ENCODE data around the gene MRO. TPM values are rescaled to one million over a fixed set of nuclear protein-coding genes. Genes with fewer than 3 reads are reported as not detected.

MRO gene
- total RNA-seq, 1 experiment from 2014 or later = not detected

DNA sequence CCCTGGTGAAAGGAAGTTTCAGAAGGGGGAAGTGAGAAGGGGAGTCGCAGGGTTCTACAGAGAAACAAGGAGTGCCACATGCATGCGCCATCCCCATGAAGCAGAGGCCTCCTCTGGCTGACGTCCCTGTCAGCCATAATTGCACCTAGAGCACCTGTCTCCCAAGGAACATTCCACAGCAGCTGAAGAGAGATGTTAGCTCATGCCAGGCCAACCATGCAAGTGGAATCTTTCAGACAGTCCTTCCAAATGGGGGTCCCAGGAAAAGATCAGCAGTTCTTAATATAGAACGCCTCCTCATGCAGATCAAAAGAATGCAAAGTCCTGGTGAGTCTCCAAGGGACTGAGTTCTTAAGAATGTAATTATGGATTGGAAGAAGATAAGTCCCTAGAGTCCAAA is 29.6 kb downstream of the MRO start:
- Histone ChIP-seq H3K36me3 (ENCODE audit: control insufficient read depth, insufficient read depth, low read length) (no peaks in the 10 kb centered on the region), H3K27ac (ENCODE audit: low read length) (no peak overlapping the region), H3K27me3 (ENCODE audit: control insufficient read depth, insufficient read depth, low read length) (peaks cover 3% of the 10 kb centered on the region; the same call in 1 of the 2 replicates), H3K4me1 (ENCODE audit: control insufficient read depth, insufficient read depth, low read length) (no peaks in the 10 kb centered on the region), H3K9me3 (ENCODE audit: control insufficient read depth, insufficient read depth, low read depth, low read length) (no peaks in the 10 kb centered on the region), H3K4me3 (ENCODE audit: low read depth in 2 of 2, low read length in 2 of 2) (no peak overlapping the region)
- ChIA-PET POLR2A (no interaction called here), CTCF (no interaction called here)
- ATAC-seq = no peak
- DNase-seq (ENCODE audit: low read depth, low spot score) = no peak
- TF ChIP-seq, protein P1, sequence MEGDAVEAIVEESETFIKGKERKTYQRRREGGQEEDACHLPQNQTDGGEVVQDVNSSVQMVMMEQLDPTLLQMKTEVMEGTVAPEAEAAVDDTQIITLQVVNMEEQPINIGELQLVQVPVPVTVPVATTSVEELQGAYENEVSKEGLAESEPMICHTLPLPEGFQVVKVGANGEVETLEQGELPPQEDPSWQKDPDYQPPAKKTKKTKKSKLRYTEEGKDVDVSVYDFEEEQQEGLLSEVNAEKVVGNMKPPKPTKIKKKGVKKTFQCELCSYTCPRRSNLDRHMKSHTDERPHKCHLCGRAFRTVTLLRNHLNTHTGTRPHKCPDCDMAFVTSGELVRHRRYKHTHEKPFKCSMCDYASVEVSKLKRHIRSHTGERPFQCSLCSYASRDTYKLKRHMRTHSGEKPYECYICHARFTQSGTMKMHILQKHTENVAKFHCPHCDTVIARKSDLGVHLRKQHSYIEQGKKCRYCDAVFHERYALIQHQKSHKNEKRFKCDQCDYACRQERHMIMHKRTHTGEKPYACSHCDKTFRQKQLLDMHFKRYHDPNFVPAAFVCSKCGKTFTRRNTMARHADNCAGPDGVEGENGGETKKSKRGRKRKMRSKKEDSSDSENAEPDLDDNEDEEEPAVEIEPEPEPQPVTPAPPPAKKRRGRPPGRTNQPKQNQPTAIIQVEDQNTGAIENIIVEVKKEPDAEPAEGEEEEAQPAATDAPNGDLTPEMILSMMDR (IDR thresholded peaks at IDR 0.05) = no peak
- TF ChIP-seq SIN3A (IDR thresholded peaks at IDR 0.05; ENCODE audit: borderline replicate concordance, insufficient read depth, low read depth, low read length) (no peak), POLR2AphosphoS5 (IDR thresholded peaks at IDR 0.05; ENCODE audit: low read depth, low read length) (no peak), TCF7L2 (IDR thresholded peaks at IDR 0.05; ENCODE audit: low read depth, low read length) (no peak)
- TF ChIP-seq, protein P2, sequence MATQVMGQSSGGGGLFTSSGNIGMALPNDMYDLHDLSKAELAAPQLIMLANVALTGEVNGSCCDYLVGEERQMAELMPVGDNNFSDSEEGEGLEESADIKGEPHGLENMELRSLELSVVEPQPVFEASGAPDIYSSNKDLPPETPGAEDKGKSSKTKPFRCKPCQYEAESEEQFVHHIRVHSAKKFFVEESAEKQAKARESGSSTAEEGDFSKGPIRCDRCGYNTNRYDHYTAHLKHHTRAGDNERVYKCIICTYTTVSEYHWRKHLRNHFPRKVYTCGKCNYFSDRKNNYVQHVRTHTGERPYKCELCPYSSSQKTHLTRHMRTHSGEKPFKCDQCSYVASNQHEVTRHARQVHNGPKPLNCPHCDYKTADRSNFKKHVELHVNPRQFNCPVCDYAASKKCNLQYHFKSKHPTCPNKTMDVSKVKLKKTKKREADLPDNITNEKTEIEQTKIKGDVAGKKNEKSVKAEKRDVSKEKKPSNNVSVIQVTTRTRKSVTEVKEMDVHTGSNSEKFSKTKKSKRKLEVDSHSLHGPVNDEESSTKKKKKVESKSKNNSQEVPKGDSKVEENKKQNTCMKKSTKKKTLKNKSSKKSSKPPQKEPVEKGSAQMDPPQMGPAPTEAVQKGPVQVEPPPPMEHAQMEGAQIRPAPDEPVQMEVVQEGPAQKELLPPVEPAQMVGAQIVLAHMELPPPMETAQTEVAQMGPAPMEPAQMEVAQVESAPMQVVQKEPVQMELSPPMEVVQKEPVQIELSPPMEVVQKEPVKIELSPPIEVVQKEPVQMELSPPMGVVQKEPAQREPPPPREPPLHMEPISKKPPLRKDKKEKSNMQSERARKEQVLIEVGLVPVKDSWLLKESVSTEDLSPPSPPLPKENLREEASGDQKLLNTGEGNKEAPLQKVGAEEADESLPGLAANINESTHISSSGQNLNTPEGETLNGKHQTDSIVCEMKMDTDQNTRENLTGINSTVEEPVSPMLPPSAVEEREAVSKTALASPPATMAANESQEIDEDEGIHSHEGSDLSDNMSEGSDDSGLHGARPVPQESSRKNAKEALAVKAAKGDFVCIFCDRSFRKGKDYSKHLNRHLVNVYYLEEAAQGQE (IDR thresholded peaks at IDR 0.05; ENCODE audit: insufficient read depth in 1 of 2, low read depth in 2 of 2, low read length in 1 of 2) = no peak
- in situ Hi-C loops (cut with HindIII; ENCODE audit: low pct_unique_long_range_greater_than_20kb, low sequenced_read_pairs) = no loop called here
- intact Hi-C loops (cut with micrococcal nuclease; ENCODE audit: unreplicated experiment) = no loop called here
- no TSS peak for BruUV-seq (replicated peaks)

GRCh38 chr18:50788284-50788683 is 31.5 kb downstream of the MRO start:
- Histone ChIP-seq H3K36me3 (ENCODE audit: control insufficient read depth, insufficient read depth, low read length) (no peaks in the 10 kb centered on the region), H3K9me3 (ENCODE audit: control insufficient read depth, insufficient read depth, low read depth, low read length) (no peaks in the 10 kb centered on the region), H3K4me1 (ENCODE audit: control insufficient read depth, insufficient read depth, low read length) (no peaks in the 10 kb centered on the region), H3K27me3 (ENCODE audit: control insufficient read depth, insufficient read depth, low read length) (0 out of 2 replicates have a peak, but pooled peaks cover 2% of the 10 kb centered on the region), H3K4me3 (ENCODE audit: low read depth in 2 of 2, low read length in 2 of 2) (no peak overlapping the region), H3K27ac (ENCODE audit: low read length) (no peak overlapping the region)
- ChIA-PET CTCF (no interaction called here), POLR2A (no interaction called here)
- intact Hi-C loops (cut with micrococcal nuclease; ENCODE audit: unreplicated experiment) (loop anchor here (5.0 to 10.0 kb wide), 2 partner anchors 126 to 273 kb away; no protein-coding TSS in a partner anchor), in situ Hi-C loops (cut with HindIII; ENCODE audit: low pct_unique_long_range_greater_than_20kb, low sequenced_read_pairs) (no loop called here)
- DNase-seq (ENCODE audit: low read depth, low spot score) = no peak
- no peak for ATAC-seq
- TF ChIP-seq TCF7L2 (IDR thresholded peaks at IDR 0.05; ENCODE audit: low read depth, low read length) = no peak
- TF ChIP-seq, protein P2 (IDR thresholded peaks at IDR 0.05; ENCODE audit: insufficient read depth in 1 of 2, low read depth in 2 of 2, low read length in 1 of 2) = no peak
- TF ChIP-seq POLR2AphosphoS5 (IDR thresholded peaks at IDR 0.05; ENCODE audit: low read depth, low read length) = no peak
- TF ChIP-seq, protein P1 (IDR thresholded peaks at IDR 0.05) = no peak
- no peak for TF ChIP-seq SIN3A (IDR thresholded peaks at IDR 0.05; ENCODE audit: borderline replicate concordance, insufficient read depth, low read depth, low read length)
- no TSS peak for BruUV-seq (replicated peaks)
